IPS-NIHi11 (cell line): ENCODE results near the gene KLHL13.
"Not testable (repeated sequence)": the region's sequence is repeated elsewhere in the genome, so short reads cannot be mapped to it uniquely, and the experiment has no call there.

Source experiments
- DNase-seq: peaks from one replicate; pipeline ENCODE4 v3.0.0; 2012; ENCODE audit warnings: mixed read lengths, low spot score

Gene KLHL13

DNA sequence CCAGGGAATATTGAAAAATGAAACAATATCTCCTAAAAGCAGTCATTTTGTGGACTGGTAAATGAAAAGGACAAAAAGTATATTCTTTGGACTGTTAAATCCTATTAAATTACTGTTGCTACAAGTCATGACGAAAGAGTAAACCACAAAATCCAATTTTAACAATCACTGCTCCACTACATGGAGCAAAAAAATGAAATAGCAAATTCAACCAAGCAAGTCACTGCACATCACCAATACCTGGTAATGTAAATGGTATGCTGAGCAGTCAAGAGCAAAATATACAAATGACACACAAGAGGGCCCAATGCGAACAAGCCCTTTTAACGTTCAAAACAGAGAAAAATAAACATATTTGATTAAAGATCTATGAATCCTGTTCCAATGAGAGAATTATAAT lies 126.2 kb downstream of the KLHL13 start:
- no peak for DNase-seq

GRCh38 chrX:117989512-117989911 lies 127.1 kb downstream of the KLHL13 start:
- no peak for DNase-seq

DNA sequence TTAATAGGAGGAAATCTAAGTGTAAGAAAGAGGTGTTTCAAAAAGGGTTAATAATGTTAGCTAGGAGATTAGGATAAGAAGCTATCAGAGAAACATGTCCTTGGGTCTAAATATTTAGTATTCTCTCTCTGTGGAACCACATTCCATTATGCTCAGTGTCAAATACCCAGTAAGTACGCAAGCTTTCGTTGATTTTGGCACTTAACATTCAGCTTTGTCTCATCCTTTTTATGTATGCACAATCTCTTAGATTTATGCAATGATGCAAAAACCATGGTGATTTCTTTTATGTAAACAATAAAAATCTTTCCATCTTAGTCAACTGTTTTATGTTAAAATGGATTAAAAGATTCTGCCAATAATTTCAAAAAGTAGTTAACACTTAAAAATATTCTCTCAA lies 129.2 kb downstream of the KLHL13 start:
- DNase-seq, result no peak

DNA sequence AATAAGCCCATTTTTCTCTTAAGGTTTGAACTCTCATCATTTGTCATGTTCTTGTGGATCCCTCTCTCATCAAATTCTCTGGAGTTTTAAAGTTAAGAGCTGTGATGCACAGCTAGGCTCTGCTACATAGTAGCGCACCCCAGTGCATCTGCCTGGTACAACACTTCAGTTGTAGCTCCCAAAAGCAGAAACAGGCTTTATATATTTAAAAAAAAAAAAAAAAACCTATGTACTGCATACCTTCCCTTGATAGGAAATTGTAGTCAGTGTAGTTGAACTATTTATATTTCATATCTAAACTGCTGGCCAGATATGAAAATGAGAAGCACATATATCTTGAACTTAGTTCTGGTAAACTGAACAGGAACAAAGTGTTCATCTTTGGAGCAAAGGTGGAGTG lies 131.4 kb downstream of the KLHL13 start:
- DNase-seq, result peak; percentile 10

GRCh38 chrX:117982694-117983392 lies 133.8 kb downstream of the KLHL13 start:
- no peak for DNase-seq

- DNase-seq, result no peak
Measured at GRCh38 chrX:117978402-117978801, 138.2 kb downstream of the KLHL13 start.

GRCh38 chrX:117977526-117977925 lies 139.1 kb downstream of the KLHL13 start:
- DNase-seq, result no peak

DNA sequence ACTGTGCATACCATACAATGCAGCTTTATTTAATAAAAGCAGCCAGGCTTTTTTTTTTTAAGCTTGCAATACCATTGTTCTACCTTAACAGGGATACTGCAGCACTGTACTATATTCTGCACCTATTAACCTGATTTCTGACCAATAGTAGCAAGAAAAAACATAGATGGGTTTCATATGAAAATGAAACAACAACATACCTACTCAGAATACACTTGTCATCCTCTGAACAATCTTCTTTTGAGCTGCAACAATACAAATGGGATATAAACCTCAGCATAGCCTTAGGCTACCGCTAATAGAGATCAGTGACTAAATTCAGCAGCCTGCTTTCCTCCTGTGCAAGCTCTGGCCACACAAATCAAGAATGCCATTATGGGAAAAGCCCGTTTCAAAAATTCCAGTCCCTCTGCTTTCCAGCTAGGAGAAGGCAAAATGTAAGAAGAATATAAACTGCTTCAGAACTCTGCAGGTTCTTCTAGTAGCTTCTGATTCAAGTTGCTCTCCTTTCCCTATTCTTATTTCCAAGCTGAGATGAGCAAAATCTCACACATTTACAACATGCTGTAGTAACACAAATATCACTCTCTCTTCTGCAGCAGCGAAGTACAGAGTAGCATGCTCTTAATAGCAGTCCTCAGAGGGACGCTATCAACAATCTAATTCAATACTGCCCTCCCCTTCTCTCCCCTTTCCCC lies 143.4 kb downstream of the KLHL13 start:
- no peak for DNase-seq

DNA sequence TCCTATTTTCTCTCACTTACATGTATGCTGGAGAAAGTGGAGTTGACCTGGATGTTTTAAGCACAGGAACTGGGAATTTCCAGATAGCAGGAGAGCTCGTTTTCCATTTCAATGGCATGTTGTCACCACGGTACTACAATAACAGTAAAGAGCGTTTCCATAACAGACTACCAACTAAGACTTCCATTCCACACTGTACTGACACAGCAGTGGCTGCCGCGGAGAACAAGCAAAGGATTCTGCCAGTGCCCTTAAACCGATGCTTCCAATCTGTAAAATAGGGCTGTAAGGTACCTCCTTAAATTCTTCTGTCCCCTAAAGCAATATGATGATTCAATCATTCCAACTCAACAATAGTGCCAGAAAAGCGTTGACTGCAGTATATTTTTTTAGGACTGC lies 143.9 kb downstream of the KLHL13 start:
- DNase-seq, result peak; percentile 7

- DNase-seq, result no peak
Measured at GRCh38 chrX:117969782-117970181, 146.8 kb downstream of the KLHL13 start.

GRCh38 chrX:117969328-117969727 lies 147.3 kb downstream of the KLHL13 start:
- DNase-seq, result no peak

- no peak for DNase-seq
Measured at GRCh38 chrX:117959045-117959444, 157.6 kb downstream of the KLHL13 start.

DNA sequence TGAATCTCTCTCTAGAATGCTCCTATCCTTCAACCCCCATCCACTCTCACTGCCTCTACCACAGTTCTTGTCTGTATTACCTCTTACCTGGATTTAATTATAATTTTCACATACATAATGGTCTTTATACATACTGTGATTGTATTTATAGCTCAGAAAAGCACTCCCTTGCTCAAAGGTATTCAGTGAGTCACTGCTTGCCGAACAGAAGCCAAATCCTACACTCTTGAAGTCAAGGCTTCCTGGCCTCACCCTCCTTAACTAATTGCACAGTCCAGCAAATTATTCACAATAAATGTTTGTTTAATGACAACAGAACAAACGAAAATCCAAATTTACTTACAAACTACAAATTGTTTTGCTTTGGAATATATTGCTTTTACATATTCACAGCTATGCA lies 159.5 kb downstream of the KLHL13 start:
- no peak for DNase-seq

- not testable (repeated sequence) for DNase-seq
Measured at GRCh38 chrX:117939296-117939695, 177.3 kb downstream of the KLHL13 start.

GRCh38 chrX:117936118-117936517 lies 180.5 kb downstream of the KLHL13 start:
- DNase-seq, result no peak

DNA sequence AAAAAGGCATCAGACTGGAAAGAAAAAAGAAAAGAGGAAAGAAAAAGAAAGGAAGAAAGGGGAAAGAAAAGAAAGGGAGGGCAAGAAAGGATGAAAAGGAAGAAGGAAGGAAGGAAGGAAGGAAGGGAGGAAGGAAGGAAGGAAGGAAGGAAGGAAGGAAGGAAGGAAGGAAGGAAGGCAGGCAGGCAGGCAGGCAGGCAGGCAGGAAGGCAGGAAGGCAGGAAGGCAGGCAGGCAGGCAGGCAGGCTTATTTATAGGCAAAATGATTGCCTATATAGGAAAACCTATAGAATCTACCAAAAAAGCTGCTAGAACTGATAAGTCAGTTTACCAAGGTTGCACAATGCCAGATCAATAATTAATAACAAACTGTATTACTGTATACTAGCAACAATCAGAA lies 186.5 kb downstream of the KLHL13 start:
- DNase-seq, result not testable (repeated sequence)

DNA sequence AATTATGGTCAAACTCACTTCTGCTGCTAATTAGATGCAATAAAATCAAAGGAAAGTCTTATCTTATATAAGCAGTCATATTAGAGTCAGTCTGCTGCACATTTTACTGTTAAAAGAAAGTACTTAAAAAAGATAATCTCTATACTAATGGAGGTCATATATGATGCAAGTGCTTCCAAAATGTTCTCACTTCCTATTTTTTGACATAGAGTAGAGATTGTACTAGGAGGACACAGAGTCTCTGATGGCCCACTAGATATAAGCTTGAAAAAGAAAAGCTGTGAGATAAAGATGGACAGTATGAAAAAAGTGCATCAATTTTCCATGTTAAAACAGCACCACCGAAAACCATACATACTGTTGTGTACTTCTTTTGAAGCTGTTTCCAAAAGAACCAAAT lies 196.9 kb downstream of the KLHL13 start:
- DNase-seq, result no peak

GRCh38 chrX:117910216-117910615 lies 206.4 kb downstream of the KLHL13 start:
- no peak for DNase-seq

- no peak for DNase-seq
Measured at GRCh38 chrX:117898226-117898625, 218.4 kb downstream of the KLHL13 start.

GRCh38 chrX:117895418-117895817 lies 221.2 kb downstream of the KLHL13 start:
- no peak for DNase-seq

DNA sequence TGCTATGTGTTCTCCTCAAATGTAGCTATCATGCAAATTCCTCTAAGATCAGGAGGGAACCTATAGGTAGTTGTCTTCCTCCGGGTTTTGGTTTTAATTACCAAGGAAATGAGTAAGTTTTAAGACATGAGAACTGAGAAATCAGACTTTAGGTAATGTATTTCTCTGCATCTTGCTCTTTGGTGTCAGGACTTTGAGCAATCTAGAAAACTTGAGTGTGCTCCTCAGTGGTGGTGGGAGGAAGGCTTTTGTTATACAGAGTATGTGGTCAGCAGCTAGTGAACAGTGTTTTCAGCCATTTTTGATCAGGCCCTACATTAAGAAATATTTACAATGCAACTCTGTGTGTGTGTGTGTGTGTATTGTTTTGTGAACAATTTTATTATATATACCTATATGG lies 224.1 kb downstream of the KLHL13 start:
- no peak for DNase-seq

- DNase-seq, result no peak
Measured at GRCh38 chrX:117871796-117872195, 244.8 kb downstream of the KLHL13 start.

GRCh38 chrX:117860517-117860916 lies 256.1 kb downstream of the KLHL13 start:
- DNase-seq, result no peak

- no peak for DNase-seq
Measured at GRCh38 chrX:117854806-117855205, 261.8 kb downstream of the KLHL13 start.
